Neural cell (in vitro differentiated cells): Measurements from ENCODE around the gene GRB7. TPM values are rescaled to one million over a fixed set of nuclear protein-coding genes. Genes with fewer than 3 reads are reported as not detected.

ENCODE experiments used
- H2AFZ ChIP-seq: fragments of 200-600, 300-800 bp; sonication (generic), shearing (Covaris generic); 2 replicates; pipeline ENCODE4 v1.6.0; 2014; ENCODE audit warnings: low read depth, mild to moderate bottlenecking, antibody characterized with exemption, low read length, moderate library complexity
- H3F3A ChIP-seq: fragments of 200-600 bp; shearing (Covaris generic); 2 replicates; pipeline ENCODE4 v1.6.1; 2016; ENCODE audit warnings: mild to moderate bottlenecking, moderate library complexity, mixed read lengths, antibody characterized with exemption, low read length; ENCODE audit not compliant: insufficient read depth, poor library complexity, severe bottlenecking
- H3K27ac ChIP-seq: fragments of 200-600, 300-800 bp; sonication (generic), shearing (Covaris generic); 2 replicates; pipeline ENCODE4 v1.5.1; 2014; ENCODE audit warnings: mild to moderate bottlenecking, low read length, moderate library complexity
- H3K27me3 ChIP-seq: fragments of 300-800, 200-600 bp; sonication (generic), shearing (Covaris generic); 2 replicates; pipeline ENCODE4 v1.6.0; 2014; ENCODE audit warnings: mild to moderate bottlenecking, low read depth, low read length, moderate library complexity; ENCODE audit not compliant: insufficient read depth
- H3K36me3 ChIP-seq: fragments of 300-800, 200-600 bp; sonication (generic), shearing (Covaris generic); 2 replicates; pipeline ENCODE4 v1.5.1; 2014; ENCODE audit warnings: mild to moderate bottlenecking, antibody characterized with exemption, low read length, moderate library complexity; ENCODE audit not compliant: insufficient read depth
- H3K4me2 ChIP-seq: fragments of 300-800, 200-600 bp; sonication (generic), shearing (Covaris generic); 2 replicates; pipeline ENCODE4 v1.6.0; 2014; ENCODE audit warnings: mild to moderate bottlenecking, low read length
- H3K4me3 ChIP-seq: fragments of 300-800, 200-600 bp; sonication (generic), shearing (Covaris generic); 2 replicates; pipeline ENCODE4 v1.5.1; 2014; ENCODE audit warnings: mild to moderate bottlenecking, low read length, moderate library complexity
- H3K79me2 ChIP-seq: fragments of 200-600 bp; shearing (Covaris generic); replicated peaks from 2 replicates; pipeline ENCODE4 v1.6.0; 2014; ENCODE audit warnings: mild to moderate bottlenecking, low read length, moderate library complexity; ENCODE audit not compliant: insufficient read depth
- H3K9ac ChIP-seq: fragments of 300-800, 200-600 bp; sonication (generic), shearing (Covaris generic); 2 replicates; pipeline ENCODE4 v1.6.1; 2016; ENCODE audit warnings: mild to moderate bottlenecking, low read length, mixed read lengths
- H3K9me2 ChIP-seq: fragments of 200-600 bp; shearing (Covaris generic); 2 replicates; pipeline ENCODE4 v1.6.1; 2016; ENCODE audit warnings: mild to moderate bottlenecking, low read length, mixed read lengths; ENCODE audit not compliant: insufficient read depth
- H3K9me3 ChIP-seq: fragments of 200-600, 300-800 bp; sonication (generic), shearing (Covaris generic); 2 replicates; pipeline ENCODE4 v1.6.1; 2016; ENCODE audit warnings: mild to moderate bottlenecking, mixed run types, low read length, moderate library complexity, mixed read lengths
- H4K20me1 ChIP-seq: fragments of 200-600 bp; shearing (Covaris generic); 2 replicates; pipeline ENCODE4 v1.6.1; 2016; ENCODE audit warnings: mild to moderate bottlenecking, mixed run types; ENCODE audit not compliant: insufficient read depth
- CTCF ChIP-seq: fragments of 450-650 bp; IDR thresholded peaks from 2 replicates; pipeline ENCODE4 v1.5.1; 2014; ENCODE audit warnings: antibody characterized with exemption, mild to moderate bottlenecking, moderate library complexity; ENCODE audit not compliant: poor library complexity, severe bottlenecking
- EP300 ChIP-seq: fragments of 450-650 bp; conservative IDR thresholded peaks from 2 replicates; pipeline ENCODE4 v1.6.1; 2014; ENCODE audit warnings: antibody characterized with exemption, mild to moderate bottlenecking, moderate library complexity; ENCODE audit not compliant: poor library complexity, severe bottlenecking
- EZH2 ChIP-seq: fragments of 200-600, 300-800 bp; shearing (Covaris generic), sonication (generic); IDR thresholded peaks from 2 replicates; pipeline ENCODE4 v1.6.1; 2014; ENCODE audit warnings: antibody characterized with exemption, low read length, borderline replicate concordance, mild to moderate bottlenecking; ENCODE audit not compliant: insufficient read depth, poor library complexity, severe bottlenecking
- MXI1 ChIP-seq: fragments of 450-650 bp; conservative IDR thresholded peaks from 2 replicates; pipeline ENCODE4 v1.6.1; 2014; ENCODE audit warnings: antibody characterized with exemption, mild to moderate bottlenecking; ENCODE audit not compliant: poor library complexity, severe bottlenecking
- POLR2AphosphoS5 ChIP-seq: IDR thresholded peaks from 2 replicates; pipeline ENCODE4 v1.6.1; 2012
- RAD21 ChIP-seq: fragments of 450-650 bp; conservative IDR thresholded peaks from 2 replicates; pipeline ENCODE4 v1.6.1; 2014; ENCODE audit warnings: antibody characterized with exemption, mild to moderate bottlenecking, moderate library complexity
- REST ChIP-seq: IDR thresholded peaks from 2 replicates; pipeline ENCODE4 v1.6.1; 2012; ENCODE audit warnings: borderline replicate concordance
- SMC3 ChIP-seq: fragments of 450-650 bp; conservative IDR thresholded peaks from 2 replicates; pipeline ENCODE4 v1.6.1; 2014; ENCODE audit warnings: antibody characterized with exemption, mild to moderate bottlenecking, moderate library complexity; ENCODE audit not compliant: poor library complexity
- TAF1 ChIP-seq: IDR thresholded peaks from 2 replicates; pipeline ENCODE4 v1.6.1; 2012; ENCODE audit warnings: low read depth
- polyA plus RNA-seq: library from polyadenylated mRNA; depleted of rRNA; stranded (reverse); fragments of >200 nt; gene quantifications from 2 replicates; pipeline ENCODE4 v1.2.3, GENCODE V29; 2014

The GRB7 gene
- polyA plus RNA-seq, 1 donor from 2014 or later = not detected

- H3K9me3 ChIP-seq = no peaks in the 10 kb centered on the region
- no peak overlapping the region for H3K4me3 ChIP-seq
- H3K9ac ChIP-seq = no peak overlapping the region
- no peak overlapping the region for H3K4me2 ChIP-seq
- H3K9me2 ChIP-seq = no peaks in the 10 kb centered on the region
- H3K36me3 ChIP-seq = no peaks in the 10 kb centered on the region
- no peak overlapping the region for H2AFZ ChIP-seq
- no peaks in the 10 kb centered on the region for H4K20me1 ChIP-seq
- H3F3A ChIP-seq = no peaks in the 10 kb centered on the region
- peaks cover 19% of the 10 kb centered on the region for H3K27me3 ChIP-seq
- H3K27ac ChIP-seq = no peak overlapping the region
- no peaks in the 10 kb centered on the region for H3K79me2 ChIP-seq
- TF ChIP-seq EZH2 (no peak), MXI1 (no peak), TAF1 (no peak), RAD21 (no peak), POLR2AphosphoS5 (no peak), SMC3 (no peak), CTCF (no peak), EP300 (no peak), REST (no peak)
Observed at GRCh38 chr17:39744075-39744835, 6.5 kb downstream of the GRB7 start.

GRCh38 chr17:39744836-39745215, 7.1 kb downstream of the GRB7 start:
- no peaks in the 10 kb centered on the region for H3K36me3 ChIP-seq
- no peak overlapping the region for H3K9ac ChIP-seq
- peaks cover 13% of the 10 kb centered on the region for H3K27me3 ChIP-seq
- no peaks in the 10 kb centered on the region for H3K79me2 ChIP-seq
- H4K20me1 ChIP-seq = no peaks in the 10 kb centered on the region
- H3K4me3 ChIP-seq = no peak overlapping the region
- no peaks in the 10 kb centered on the region for H3K9me2 ChIP-seq
- H2AFZ ChIP-seq = no peak overlapping the region
- H3K27ac ChIP-seq = no peak overlapping the region
- H3K9me3 ChIP-seq = no peaks in the 10 kb centered on the region
- H3F3A ChIP-seq = no peaks in the 10 kb centered on the region
- no peak for TF ChIP-seq EZH2
- TF ChIP-seq SMC3 = no peak
- TF ChIP-seq TAF1 = no peak
- no peak for TF ChIP-seq MXI1
- no peak for TF ChIP-seq EP300
- TF ChIP-seq POLR2AphosphoS5 = no peak
- TF ChIP-seq RAD21 = no peak
- TF ChIP-seq CTCF = no peak
- no peak for TF ChIP-seq REST
- H3K4me2 ChIP-seq = no peak overlapping the region
